MCF 10A (cell line): ENCODE measurements around the gene COL4A1. TPM values are rescaled to one million over a fixed set of nuclear protein-coding genes. Genes with fewer than 3 reads are reported as not detected.

ENCODE experiments used
- BruUV-seq: library from RNA; stranded (reverse); fragments of 400-500 nt; replicated peaks from 2 replicates; lab custom pipeline; 2021; lab: Mats Ljungman, UMichigan
- CTCF ChIA-PET: fragments of 300-600 bp; sonication (Branson Sonifier 250); formaldehyde crosslinking; extraction: SDS; loops from one replicate; lab custom pipeline; 2021; ENCODE audit warnings: antibody characterized with exemption, inconsistent platforms; lab: Yijun Ruan, JAX
- POLR2A ChIA-PET: fragments of 300-600, 350-650 bp; sonication (Branson Sonifier 250); formaldehyde crosslinking; extraction: SDS; loops from one replicate; lab custom pipeline; 2020; ENCODE audit warnings: antibody characterized with exemption, inconsistent platforms; lab: Yijun Ruan, JAX
- DNase-seq: peaks from one replicate; pipeline ENCODE4 v3.0.0-alpha.2; 2018; ENCODE audit not compliant: unreplicated experiment
- H3K27ac Mint-ChIP-seq: one replicate; pipeline ENCODE4 v1.8.0; 2022; ENCODE audit warnings: mild to moderate bottlenecking, low read depth, mixed read lengths; ENCODE audit not compliant: unreplicated experiment
- H3K27me3 Mint-ChIP-seq: one replicate; pipeline ENCODE4 v1.8.0; 2022; ENCODE audit warnings: mixed read lengths; ENCODE audit not compliant: insufficient read depth, unreplicated experiment
- H3K36me3 Mint-ChIP-seq: one replicate; pipeline ENCODE4 v1.8.0; 2022; ENCODE audit warnings: mild to moderate bottlenecking, moderate library complexity, mixed read lengths; ENCODE audit not compliant: insufficient read depth, unreplicated experiment
- H3K4me1 Mint-ChIP-seq: one replicate; pipeline ENCODE4 v1.8.0; 2022; ENCODE audit warnings: mixed read lengths; ENCODE audit not compliant: insufficient read depth, unreplicated experiment
- H3K4me3 Mint-ChIP-seq: one replicate; pipeline ENCODE4 v1.8.0; 2022; ENCODE audit warnings: mild to moderate bottlenecking, moderate library complexity, mixed read lengths; ENCODE audit not compliant: unreplicated experiment
- H3K9me3 Mint-ChIP-seq: one replicate; pipeline ENCODE4 v1.8.0; 2022; ENCODE audit warnings: mixed read lengths; ENCODE audit not compliant: unreplicated experiment
- CTCF ChIP-seq: fragments of 200-600 bp; IDR thresholded peaks from one replicate; pipeline ENCODE4 v1.8.0; 2022; ENCODE audit warnings: antibody characterized with exemption, mild to moderate bottlenecking; ENCODE audit not compliant: unreplicated experiment
- intact Hi-C: fragments of 100-400 bp; cut with micrococcal nuclease; formaldehyde crosslinking; loops from 2 replicates; pipeline ENCODE4 v1.14.1; 2022
- total RNA-seq: library from RNA; stranded (reverse); gene quantifications from 2 replicates; pipeline ENCODE4 v1.2.3, GENCODE V29; 2022

Gene COL4A1
- total RNA-seq, 1 experiment from 2014 or later = 42.1 TPM

DNA sequence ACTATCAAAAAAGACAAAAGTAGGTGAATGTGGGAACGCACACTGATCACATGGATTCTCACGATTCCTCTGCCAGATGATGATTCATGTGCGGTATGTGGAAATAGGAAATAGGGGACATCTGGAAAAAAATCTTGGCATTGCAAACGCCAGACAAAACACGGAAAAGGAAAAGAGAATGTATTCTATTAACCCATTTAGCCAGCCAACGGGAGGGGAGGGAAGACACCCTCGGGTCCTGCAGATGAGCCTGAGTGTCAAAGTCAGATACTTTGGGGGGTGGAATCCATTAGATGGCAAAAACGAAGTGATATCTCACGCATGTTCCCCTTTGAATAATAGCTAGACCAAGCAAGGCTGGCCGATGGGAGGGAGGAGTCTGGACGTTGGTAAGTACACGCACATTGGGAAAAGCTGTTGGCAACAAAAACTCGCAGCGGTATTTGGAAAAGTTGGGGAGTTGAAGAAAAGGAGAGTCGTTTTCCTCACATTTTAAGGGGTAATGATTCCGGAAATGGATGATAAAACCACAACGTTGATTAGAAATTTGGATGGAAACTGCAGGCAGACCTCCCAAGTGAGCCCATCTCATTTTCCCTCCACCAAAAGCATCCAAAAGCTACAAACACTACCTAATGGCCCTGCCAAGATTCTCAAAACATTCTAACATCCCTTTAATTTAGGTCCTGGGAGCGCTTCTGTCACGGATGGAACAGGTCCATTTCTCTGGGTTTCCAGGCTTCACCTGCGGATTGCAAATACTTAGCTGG, 73.6 kb downstream of the COL4A1 start:
- TF ChIP-seq CTCF = no peak
- intact Hi-C loops = no loop called here
- BruUV-seq = no TSS peak
- Mint-ChIP-seq H3K4me1 (peaks cover 14% of the 10 kb centered on the region), H3K4me3 (no peak overlapping the region), H3K36me3 (no peaks in the 10 kb centered on the region), H3K27me3 (no peaks in the 10 kb centered on the region), H3K27ac (no peak overlapping the region), H3K9me3 (no peaks in the 10 kb centered on the region)
- peak; percentile 94 for DNase-seq
- ChIA-PET CTCF (interaction anchor here (0.8 to 3.8 kb wide), 3 partner anchors 10 to 211 kb away, joined by 3 to 14 read pairs (median 7); no protein-coding TSS in a partner anchor), POLR2A (interaction anchor here (0.6 to 1.6 kb wide), 2 partner anchors 10 to 985 kb away, joined by 3 to 5 read pairs; no protein-coding TSS in a partner anchor)

- ChIA-PET POLR2A (interaction anchor here (0.7 to 1.6 kb wide), 2 partner anchors 10 to 619 kb away, joined by 3 to 5 read pairs; no protein-coding TSS in a partner anchor), CTCF (interaction anchor here (0.5 to 3.8 kb wide), 4 partner anchors 9 to 377 kb away, joined by 3 to 14 read pairs (median 5); no protein-coding TSS in a partner anchor)
- no peaks in the 10 kb centered on the region for H3K36me3 Mint-ChIP-seq
- intact Hi-C loops = no loop called here
- TF ChIP-seq CTCF = no peak
- no peak overlapping the region for H3K27ac Mint-ChIP-seq
- BruUV-seq = no TSS peak
- no peaks in the 10 kb centered on the region for H3K27me3 Mint-ChIP-seq
- DNase-seq = peak; percentile 10
- peaks cover 14% of the 10 kb centered on the region for H3K4me1 Mint-ChIP-seq
- H3K9me3 Mint-ChIP-seq = no peaks in the 10 kb centered on the region
- H3K4me3 Mint-ChIP-seq = no peak overlapping the region
Measured at GRCh38 chr13:110232756-110233155, 74.2 kb downstream of the COL4A1 start.

- Mint-ChIP-seq H3K27me3 (no peaks in the 10 kb centered on the region), H3K27ac (no peak overlapping the region), H3K4me3 (no peak overlapping the region), H3K9me3 (no peaks in the 10 kb centered on the region), H3K4me1 (peaks cover 14% of the 10 kb centered on the region), H3K36me3 (no peaks in the 10 kb centered on the region)
- CTCF ChIA-PET = interaction anchor here (0.5 to 3.8 kb wide), 5 partner anchors 11 to 378 kb away, joined by 3 to 14 read pairs (median 6); no protein-coding TSS in a partner anchor
- DNase-seq = no peak
- TF ChIP-seq CTCF = no peak
- no TSS peak for BruUV-seq
- POLR2A ChIA-PET = interaction anchor here (0.7 to 1.6 kb wide), 2 partner anchors 9 to 620 kb away, joined by 3 to 5 read pairs; no protein-coding TSS in a partner anchor
- intact Hi-C loops = no loop called here
Measured at GRCh38 chr13:110232142-110232541, 74.8 kb downstream of the COL4A1 start.

DNA sequence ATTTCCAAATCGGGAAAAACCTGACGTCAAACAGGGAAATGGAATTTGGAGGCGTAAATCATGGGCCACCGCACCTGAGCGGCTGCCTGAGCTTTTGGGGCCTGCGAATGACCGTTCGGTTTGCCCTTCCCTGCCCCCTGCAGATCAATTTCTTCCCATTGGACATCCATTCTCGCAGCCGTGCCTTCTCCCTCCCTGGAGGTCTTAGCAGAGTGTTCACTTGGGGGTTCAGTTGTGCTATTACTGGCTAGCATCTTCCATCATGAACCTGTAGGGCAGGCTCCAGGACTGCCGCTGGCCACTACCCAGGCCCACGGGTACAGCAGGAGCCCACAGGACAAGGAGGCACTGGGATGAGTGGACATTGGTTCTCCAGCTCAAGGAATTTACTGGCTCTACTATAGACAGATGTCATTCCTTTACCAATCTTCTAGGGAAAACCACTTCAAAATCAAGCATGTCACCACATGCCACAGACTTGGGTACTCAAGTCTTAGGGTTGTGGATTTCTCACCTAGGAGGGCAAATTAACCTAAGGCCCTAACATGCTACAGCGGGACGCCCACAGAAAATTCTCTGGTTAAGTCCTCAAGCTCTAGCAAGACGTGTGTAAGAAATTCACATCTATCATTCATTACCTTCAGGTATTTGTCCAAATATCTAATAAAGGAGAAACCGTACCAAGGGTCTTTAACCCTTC, 75.5 kb downstream of the COL4A1 start:
- Mint-ChIP-seq H3K36me3 (no peaks in the 10 kb centered on the region), H3K27ac (no peak overlapping the region), H3K4me1 (peaks cover 14% of the 10 kb centered on the region), H3K27me3 (no peaks in the 10 kb centered on the region), H3K4me3 (no peak overlapping the region), H3K9me3 (no peaks in the 10 kb centered on the region)
- no peak for DNase-seq
- intact Hi-C loops = no loop called here
- TF ChIP-seq CTCF = no peak
- CTCF ChIA-PET = interaction anchor here (0.5 to 3.8 kb wide), 6 partner anchors 10 to 427 kb away, joined by 3 to 14 read pairs (median 3); no protein-coding TSS in a partner anchor
- no TSS peak for BruUV-seq
- POLR2A ChIA-PET = interaction anchor here (1.6 kb wide), 1 partner anchor 8 kb away, joined by 5 read pairs; no protein-coding TSS in a partner anchor
